NCI-H1694 (cell line): Measurements from ENCODE around the gene CA7.

Experiments
- DNase-seq: peaks from one replicate; lab custom pipeline; 2025; lab: John Stamatoyannopoulos, UW

Gene CA7

GRCh38 chr16:66898933-66899309, 54.7 kb downstream of the CA7 start:
- no peak for DNase-seq

- no peak for DNase-seq
Measured at GRCh38 chr16:66899310-66899944, 55.2 kb downstream of the CA7 start.

DNA sequence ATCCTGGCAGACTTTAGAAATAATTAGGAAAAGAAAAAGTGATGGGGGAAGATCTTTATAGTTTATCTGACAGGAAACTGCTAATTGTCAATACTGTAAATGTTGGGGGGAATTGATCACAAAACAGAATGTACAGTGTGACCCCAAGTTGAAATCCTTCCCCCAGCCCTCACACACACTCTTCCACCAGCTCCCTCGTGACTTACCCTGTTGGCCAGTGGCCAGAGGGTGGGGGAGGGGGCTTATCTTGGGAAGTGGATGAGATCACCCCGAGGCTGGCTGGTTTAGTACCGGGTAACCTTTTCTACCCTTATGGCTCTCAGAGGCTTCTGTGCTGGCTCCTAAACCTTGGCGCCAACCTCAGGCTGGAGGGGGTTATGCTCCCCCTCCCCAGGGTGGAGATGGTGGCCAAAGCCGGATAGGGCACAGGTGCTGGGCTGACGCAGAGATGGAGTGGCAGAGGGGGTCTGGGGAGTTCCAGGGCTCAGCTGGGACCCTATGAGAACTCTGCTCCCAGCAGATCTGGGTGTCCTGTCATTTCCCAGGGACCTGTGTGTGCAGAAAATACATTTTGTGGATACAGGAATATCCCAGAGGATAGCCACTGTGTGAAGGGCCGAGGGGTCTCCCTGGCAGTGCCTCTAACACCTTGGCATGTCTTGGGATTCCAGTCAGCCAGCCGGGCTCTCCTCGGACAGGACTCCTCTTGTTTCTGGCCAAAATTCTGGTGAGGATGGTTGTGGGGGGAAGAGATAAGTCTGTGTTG, 55.9 kb downstream of the CA7 start:
- no peak for DNase-seq

GRCh38 chr16:66900721-66901441, 56.7 kb downstream of the CA7 start:
- DNase-seq, result no peak

- DNase-seq, result no peak
Measured at GRCh38 chr16:66901626-66902025, 57.4 kb downstream of the CA7 start.

GRCh38 chr16:66902648-66903543, 58.7 kb downstream of the CA7 start:
- DNase-seq, result no peak
